Endothelial cell of umbilical vein (primary cell): ENCODE results near the gene PRKX. TPM values are rescaled to one million over a fixed set of nuclear protein-coding genes. Genes with fewer than 3 reads are reported as not detected.

Source experiments
- BruUV-seq: library from RNA; stranded (reverse); fragments of 400-500 nt; replicated peaks from 2 replicates; lab custom pipeline; 2021; lab: Mats Ljungman, UMichigan
- CTCF ChIA-PET: fragments of 300-600, 350-600 bp; sonication (Branson Sonifier 250); formaldehyde crosslinking; loops from one replicate; lab custom pipeline; 2021; ENCODE audit warnings: antibody characterized with exemption, inconsistent platforms; lab: Charles Lee
- POLR2A ChIA-PET: fragments of 300-600, 350-600 bp; sonication (Branson Sonifier 250); formaldehyde crosslinking; loops from one replicate; lab custom pipeline; 2021; ENCODE audit warnings: antibody characterized with exemption, inconsistent platforms; lab: Charles Lee
- DNase-seq: peaks from one replicate; pipeline ENCODE4 v3.0.0-alpha.2; 2011; ENCODE audit warnings: low read depth, low spot score
- FAIRE-seq: peaks from 2 replicates; lab custom pipeline; 2011; peaks lifted over from hg19 to GRCh38; lab: Jason Lieb, UNC
- H2AFZ ChIP-seq: 2 replicates; pipeline ENCODE4 v1.6.0; 2012; ENCODE audit warnings: low read depth, low read length, control low read depth, inconsistent platforms
- H3K27ac ChIP-seq: 2 replicates; pipeline ENCODE4 v1.5.1; 2011; ENCODE audit warnings: low read depth, mild to moderate bottlenecking, control low read depth, low read length, moderate library complexity; ENCODE audit not compliant: insufficient read depth
- H3K27me3 ChIP-seq, 2 experiments: 2 replicates each; pipeline versions ENCODE4 v1.6.0 to v1.6.1; 2011; ENCODE audit warnings: low read length in 2 of 2, mixed read lengths in 1 of 2; ENCODE audit not compliant: control insufficient read depth in 2 of 2, insufficient read depth in 2 of 2
- H3K36me3 ChIP-seq, 2 experiments: 2 replicates in 1 of 2; 3 replicates in 1 of 2; pipeline ENCODE4 v1.5.1; 2011; ENCODE audit warnings: low read length in 2 of 2, mild to moderate bottlenecking in 1 of 2, moderate library complexity in 1 of 2; ENCODE audit not compliant: control insufficient read depth in 2 of 2, insufficient read depth in 2 of 2; ENCODE audit errors: extremely low read depth in 1 of 2
- H3K4me1 ChIP-seq: 3 replicates; pipeline ENCODE4 v1.5.1; 2011; ENCODE audit warnings: mild to moderate bottlenecking, low read length; ENCODE audit not compliant: control insufficient read depth, insufficient read depth; ENCODE audit errors: extremely low read depth
- H3K4me2 ChIP-seq: 2 replicates; pipeline ENCODE4 v1.6.1; 2011; ENCODE audit warnings: low read length, control low read depth, mixed read lengths; ENCODE audit not compliant: insufficient read depth
- H3K4me3 ChIP-seq, 3 experiments: fragments of 200-600 bp in 1 of 3; sonication (generic), shearing (Covaris generic) in 1 of 3; replicated peaks in 1 of 3; 2 replicates each; pipeline ENCODE4 v1.5.1; 2011 to 2016; ENCODE audit warnings: control low read depth in 3 of 3, low read length in 3 of 3, mild to moderate bottlenecking in 2 of 3, inconsistent platforms in 1 of 3, low read depth in 1 of 3, moderate library complexity in 1 of 3; ENCODE audit not compliant: insufficient read depth in 1 of 3
- H3K79me2 ChIP-seq: 2 replicates; pipeline ENCODE4 v1.6.0; 2012; ENCODE audit warnings: low read length, inconsistent platforms; ENCODE audit not compliant: control insufficient read depth, insufficient read depth
- H3K9ac ChIP-seq: replicated peaks from 2 replicates; pipeline ENCODE3; 2011; ENCODE audit warnings: low read length, control low read depth; ENCODE audit not compliant: insufficient read depth; ENCODE audit errors: extremely low read depth
- H3K9me1 ChIP-seq: replicated peaks from 3 replicates; pipeline ENCODE4 v1.6.0; 2011; ENCODE audit warnings: mild to moderate bottlenecking, low read length; ENCODE audit not compliant: control insufficient read depth, insufficient read depth; ENCODE audit errors: extremely low read depth
- H3K9me3 ChIP-seq: replicated peaks from 2 replicates; pipeline ENCODE4 v1.5.1; 2012; ENCODE audit warnings: low read length, inconsistent platforms; ENCODE audit not compliant: control insufficient read depth, insufficient read depth
- H4K20me1 ChIP-seq: replicated peaks from 2 replicates; pipeline ENCODE3; 2011; ENCODE audit warnings: mild to moderate bottlenecking, low read length; ENCODE audit not compliant: control insufficient read depth, insufficient read depth; ENCODE audit errors: extremely low read depth
- CTCF ChIP-seq, 2 donors: IDR thresholded peaks; 1 replicate in 1 of 2; 2 replicates in 1 of 2; pipeline ENCODE4 v1.5.1; 2011; ENCODE audit warnings: low read length in 2 of 2, mild to moderate bottlenecking in 2 of 2, moderate library complexity in 2 of 2, control low read depth in 1 of 2, inconsistent platforms in 1 of 2, low read depth in 1 of 2; ENCODE audit not compliant: insufficient read depth in 1 of 2; ENCODE audit errors: extremely low read depth in 1 of 2
- EZH2 ChIP-seq: IDR thresholded peaks from 2 replicates; pipeline ENCODE4 v1.6.1; 2012; ENCODE audit warnings: borderline replicate concordance, low read depth, mild to moderate bottlenecking, moderate library complexity, low read length, inconsistent platforms; ENCODE audit not compliant: severe bottlenecking
- FOS ChIP-seq: IDR thresholded peaks from 2 replicates; pipeline ENCODE4 v1.6.1; 2011; ENCODE audit warnings: mild to moderate bottlenecking, low read length, moderate library complexity, borderline replicate concordance; ENCODE audit not compliant: insufficient read depth
- GATA2 ChIP-seq: IDR thresholded peaks from 2 replicates; pipeline ENCODE4 v1.7.0; 2011; ENCODE audit warnings: low read depth, mild to moderate bottlenecking, moderate library complexity, mixed read lengths, low read length; ENCODE audit not compliant: insufficient read length, insufficient read depth
- JUN ChIP-seq: IDR thresholded peaks from 2 replicates; pipeline ENCODE4 v1.6.1; 2011; ENCODE audit warnings: borderline replicate concordance, low read depth; ENCODE audit not compliant: insufficient read length, insufficient read depth
- MYC ChIP-seq: IDR thresholded peaks from one replicate; pipeline ENCODE4 v1.6.1; 2011; ENCODE audit warnings: mild to moderate bottlenecking, low read depth, low read length
- POLR2A ChIP-seq: IDR thresholded peaks from 2 replicates; pipeline ENCODE4 v1.6.1; 2012; ENCODE audit warnings: low read depth, mild to moderate bottlenecking, control low read depth, low read length
- POLR2AphosphoS5 ChIP-seq: IDR thresholded peaks from 2 replicates; pipeline ENCODE4 v1.6.1; 2012; ENCODE audit warnings: low read depth, mild to moderate bottlenecking, control low read depth, low read length, moderate library complexity; ENCODE audit not compliant: insufficient read depth
- dilution Hi-C: fragments of 300-500 bp; cut with MboI; formaldehyde crosslinking; loops from one replicate; pipeline ENCODE4 v1.15.0; 2019; ENCODE audit warnings: low sequenced_read_pairs; ENCODE audit not compliant: extremely low pct_ligation_motif_present
- intact Hi-C: fragments of 100-400 bp; cut with micrococcal nuclease; formaldehyde crosslinking; loops from one replicate; pipeline ENCODE4 v1.10.0; 2022
- polyA plus RNA-seq, 4 experiments: library from polyadenylated mRNA; depleted of rRNA in 3 of 4; stranded (reverse) in 3 of 4; unstranded in 1 of 4; fragments of >200 nt; gene quantifications; 2 replicates each; pipeline versions ENCODE4 v1.2.1 to v1.2.3, GENCODE V29; 2011 to 2012; ENCODE audit warnings: missing spikeins in 1 of 4
- total RNA-seq: library from RNA; stranded (reverse); gene quantifications from 2 replicates; pipeline ENCODE4 v1.2.3, GENCODE V29; 2021
- TF ChIP-seq, protein P1 (sequence below): IDR thresholded peaks from 2 replicates; pipeline ENCODE4 v1.6.1; 2011; ENCODE audit not compliant: insufficient read depth, insufficient read length

PRKX gene
- total and polyA plus RNA-seq, 2 donors (not counting 3 experiments of a cell fraction or from before 2014, with no cell fraction given) = 11.2 to 27.5 TPM

DNA sequence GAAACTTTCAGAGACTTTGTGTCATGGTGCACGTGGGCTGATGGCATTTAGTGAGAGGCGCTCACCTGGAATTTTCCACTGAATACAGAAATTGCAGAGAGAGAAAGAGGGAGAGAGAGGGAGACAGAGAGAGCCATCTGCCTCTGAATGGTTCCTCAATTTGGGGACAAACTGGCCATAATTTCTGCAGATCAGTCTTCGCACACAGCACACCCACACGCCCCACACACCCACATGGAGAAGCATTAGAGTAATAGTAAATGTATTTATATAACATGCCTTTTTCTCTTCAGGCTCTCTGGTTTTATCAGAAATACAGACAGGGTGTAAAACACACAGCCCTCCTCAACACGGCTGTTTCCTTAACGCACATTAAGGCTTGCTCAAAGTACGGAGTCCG lies 38.6 kb downstream of the PRKX start:
- ChIA-PET CTCF (no interaction called here), POLR2A (no interaction called here)
- dilution Hi-C loops (no loop called here), intact Hi-C loops (no loop called here)
- H3K9ac ChIP-seq = no peak overlapping the region
- no peaks in the 10 kb centered on the region for H4K20me1 ChIP-seq
- H3K9me3 ChIP-seq = no peaks in the 10 kb centered on the region
- H3K27me3 ChIP-seq = no peaks in the 10 kb centered on the region
- no peaks in the 10 kb centered on the region for H3K4me1 ChIP-seq
- peaks cover 0 to 3% of the 10 kb centered on the region in 2 experiments for H3K36me3 ChIP-seq
- TF ChIP-seq GATA2 = no peak
- TF ChIP-seq, protein P1, sequence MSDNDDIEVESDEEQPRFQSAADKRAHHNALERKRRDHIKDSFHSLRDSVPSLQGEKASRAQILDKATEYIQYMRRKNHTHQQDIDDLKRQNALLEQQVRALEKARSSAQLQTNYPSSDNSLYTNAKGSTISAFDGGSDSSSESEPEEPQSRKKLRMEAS = no peak
- no peak for TF ChIP-seq JUN
- no peak for TF ChIP-seq POLR2A
- TF ChIP-seq FOS = no peak
- no peak for TF ChIP-seq POLR2AphosphoS5
- TF ChIP-seq MYC = no peak
- no peak for TF ChIP-seq CTCF (IDR thresholded peaks at IDR 0.05; ENCODE audit: extremely low read depth in 1 of 2, insufficient read depth in 1 of 2, low read depth in 1 of 2, low read length in 2 of 2)
- no peak for TF ChIP-seq EZH2
- no peak overlapping the region for H3K4me3 ChIP-seq
- H3K79me2 ChIP-seq = peaks cover 8% of the 10 kb centered on the region
- H2AFZ ChIP-seq = no peak overlapping the region
- BruUV-seq = no TSS peak
- H3K4me2 ChIP-seq = no peak overlapping the region
- no peak overlapping the region for H3K27ac ChIP-seq
- DNase-seq = no peak
- FAIRE-seq = no peak
- H3K9me1 ChIP-seq = no peaks in the 10 kb centered on the region
